A549 (cell line): ENCODE data around the gene CPZ. TPM values are rescaled to one million over a fixed set of nuclear protein-coding genes. Genes with fewer than 3 reads are reported as not detected.

Experiments used
- ATAC-seq, 2 experiments: fragments of 200-7000 bp in 1 of 2; fragments of >200 bp in 1 of 2; cut with Nextera tagmentation in 1 of 2; cut with Tn5 transposase in 1 of 2; 3 replicates each; pipeline versions ENCODE4 v1.8.0 to v1.9.1; 2018 to 2020; ENCODE audit warnings: mild to moderate bottlenecking in 1 of 2, moderate library complexity in 1 of 2
- CTCF ChIA-PET: fragments of 300-600 bp; sonication (Branson Sonifier 250); formaldehyde crosslinking; extraction: SDS; loops from one replicate; lab custom pipeline; 2021; ENCODE audit warnings: antibody characterized with exemption, inconsistent platforms; lab: Yijun Ruan, JAX
- POLR2A ChIA-PET: fragments of 350-600 bp; formaldehyde crosslinking; extraction: SDS; loops from one replicate; lab custom pipeline; 2021; ENCODE audit warnings: antibody characterized with exemption, inconsistent platforms; lab: Yijun Ruan, JAX
- DNase-seq, 2 experiments: peaks; one replicate each; pipeline versions ENCODE4 v3.0.0 to v3.0.0-alpha.2; 2011 to 2016; ENCODE audit warnings: low read depth in 1 of 2, low spot score in 1 of 2
- FAIRE-seq: peaks from 2 replicates; lab custom pipeline; 2011; peaks lifted over from hg19 to GRCh38; lab: Jason Lieb, UNC
- H3K27ac ChIP-seq, 2 experiments: fragments of >200 bp; sonication (Bioruptor Twin); formaldehyde crosslinking; 3 replicates each; pipeline ENCODE4 v1.5.1; 2016 to 2017
- H3K4me1 ChIP-seq: fragments of >200 bp; sonication (Bioruptor Twin); formaldehyde crosslinking; 3 replicates; pipeline ENCODE4 v1.6.1; 2016
- H3K4me2 ChIP-seq: fragments of >200 bp; sonication (Bioruptor Twin); formaldehyde crosslinking; 3 replicates; pipeline ENCODE4 v1.6.1; 2016
- H3K4me3 ChIP-seq: fragments of >200 bp; sonication (Bioruptor Twin); formaldehyde crosslinking; 3 replicates; pipeline ENCODE4 v1.5.1; 2016
- H3K9me3 ChIP-seq: fragments of >200 bp; sonication (Bioruptor Twin); formaldehyde crosslinking; 3 replicates; pipeline ENCODE4 v1.6.1; 2016
- BHLHE40 ChIP-seq: IDR thresholded peaks from 2 replicates; pipeline ENCODE4 v1.6.1; 2012; ENCODE audit warnings: low read depth, low read length, inconsistent platforms
- CBX2 ChIP-seq: fragments of 200-600 bp; sonication (generic); IDR thresholded peaks from 2 replicates; pipeline ENCODE4 v1.6.1; 2016; ENCODE audit warnings: low read depth, mild to moderate bottlenecking, borderline replicate concordance
- EHMT2 ChIP-seq: fragments of 200-600 bp; sonication (generic); IDR thresholded peaks from 2 replicates; pipeline ENCODE4 v1.6.1; 2016; ENCODE audit warnings: antibody characterized with exemption, low read depth, mild to moderate bottlenecking, moderate library complexity
- FOSL2 ChIP-seq, 2 experiments: fragments of 450-650 bp in 1 of 2; fragments of >200 bp in 1 of 2; sonication (Bioruptor Twin) in 1 of 2; formaldehyde crosslinking; IDR thresholded peaks; 2 replicates each; pipeline versions ENCODE4 v1.5.0 to v1.6.1; 2016 to 2020; ENCODE audit warnings: mild to moderate bottlenecking in 1 of 2, moderate library complexity in 1 of 2
- FOXS1 ChIP-seq: fragments of 250-450 bp; sonication (Bioruptor Pico); IDR thresholded peaks from 2 replicates; pipeline ENCODE4 v1.5.0; 2020; ENCODE audit warnings: mild to moderate bottlenecking, moderate library complexity
- HDAC2 ChIP-seq: fragments of 200-600 bp; sonication (generic); IDR thresholded peaks from 2 replicates; pipeline ENCODE4 v1.6.1; 2016
- HOXA7 ChIP-seq: fragments of 250-450 bp; sonication (Bioruptor Pico); IDR thresholded peaks from 2 replicates; pipeline ENCODE4 v1.5.0; 2020; ENCODE audit warnings: mild to moderate bottlenecking, moderate library complexity
- HOXB13 ChIP-seq: fragments of 250-450 bp; sonication (Bioruptor Pico); IDR thresholded peaks from 2 replicates; pipeline ENCODE4 v1.5.0; 2020; ENCODE audit warnings: low read depth, mild to moderate bottlenecking, moderate library complexity
- HOXB5 ChIP-seq: fragments of 250-450 bp; sonication (Bioruptor Pico); IDR thresholded peaks from 2 replicates; pipeline ENCODE4 v1.5.0; 2020; ENCODE audit warnings: mild to moderate bottlenecking, moderate library complexity
- JUN ChIP-seq, 2 experiments: fragments of >200 bp; sonication (Bioruptor Twin); formaldehyde crosslinking; IDR thresholded peaks; 2 replicates in 1 of 2; 3 replicates in 1 of 2; pipeline ENCODE4 v1.6.1; 2016 to 2017
- MAFK ChIP-seq: fragments of 450-650 bp; IDR thresholded peaks from 2 replicates; pipeline ENCODE4 v1.6.1; 2014; ENCODE audit not compliant: partially characterized antibody
- MAZ ChIP-seq: fragments of 150-350 bp; IDR thresholded peaks from 2 replicates; pipeline ENCODE4 v1.6.1; 2014; ENCODE audit warnings: antibody characterized with exemption, low read depth, low read length, borderline replicate concordance
- MYC ChIP-seq: IDR thresholded peaks from 2 replicates; pipeline ENCODE4 v1.6.1; 2012; ENCODE audit warnings: mild to moderate bottlenecking, inconsistent platforms, low read length, improper control_type of control experiment, borderline replicate concordance
- NFE2L2 ChIP-seq: fragments of 150-350 bp; conservative IDR thresholded peaks from 2 replicates; pipeline ENCODE4 v1.6.1; 2014; ENCODE audit warnings: low read length
- PHF8 ChIP-seq: fragments of 200-600 bp; sonication (generic); IDR thresholded peaks from 2 replicates; pipeline ENCODE4 v1.6.1; 2016; ENCODE audit warnings: low read depth, mild to moderate bottlenecking, antibody characterized with exemption, moderate library complexity, borderline replicate concordance
- POLR2A ChIP-seq: IDR thresholded peaks from 2 replicates; pipeline ENCODE4 v1.6.1; 2012; ENCODE audit warnings: mild to moderate bottlenecking, low read length
- POLR2AphosphoS2 ChIP-seq: conservative IDR thresholded peaks from 2 replicates; pipeline ENCODE4 v1.6.1; 2012; ENCODE audit warnings: low read length, improper control_type of control experiment, inconsistent platforms
- RCOR1 ChIP-seq: fragments of 150-350 bp; IDR thresholded peaks from 2 replicates; pipeline ENCODE4 v1.6.1; 2014; ENCODE audit warnings: antibody characterized with exemption, low read length, low read depth
- REST ChIP-seq: fragments of 200-600 bp; sonication (generic); IDR thresholded peaks from 2 replicates; pipeline ENCODE4 v1.6.1; 2016; ENCODE audit warnings: antibody characterized with exemption, mild to moderate bottlenecking, moderate library complexity
- RFX5 ChIP-seq: fragments of 450-650 bp; IDR thresholded peaks from 2 replicates; pipeline ENCODE4 v1.7.1; 2014; ENCODE audit warnings: antibody characterized with exemption, mild to moderate bottlenecking, moderate library complexity
- RNF2 ChIP-seq: fragments of 200-600 bp; sonication (generic); IDR thresholded peaks from 2 replicates; pipeline ENCODE4 v1.6.1; 2016; ENCODE audit warnings: low read depth, mild to moderate bottlenecking, antibody characterized with exemption, moderate library complexity, borderline replicate concordance
- SMC3 ChIP-seq: fragments of >200 bp; sonication (Bioruptor Twin); formaldehyde crosslinking; IDR thresholded peaks from 3 replicates; pipeline ENCODE4 v1.6.1; 2018; ENCODE audit warnings: inconsistent platforms
- SREBF2 ChIP-seq: fragments of 450-650 bp; IDR thresholded peaks from 2 replicates; pipeline ENCODE4 v1.6.1; 2014; ENCODE audit warnings: mild to moderate bottlenecking, moderate library complexity
- ZC3H11A ChIP-seq: fragments of 450-650 bp; IDR thresholded peaks from 2 replicates; pipeline ENCODE4 v1.6.1; 2014; ENCODE audit warnings: antibody characterized with exemption, mild to moderate bottlenecking
- ZNF302 ChIP-seq: fragments of 250-450 bp; sonication (Bioruptor Pico); IDR thresholded peaks from 2 replicates; pipeline ENCODE4 v1.9.0; 2021; ENCODE audit warnings: inconsistent platforms, mild to moderate bottlenecking, moderate library complexity
- ZSCAN20 ChIP-seq: fragments of 250-450 bp; sonication (Bioruptor Pico); IDR thresholded peaks from 2 replicates; pipeline ENCODE4 v1.8.0; 2022; ENCODE audit warnings: mild to moderate bottlenecking, moderate library complexity
- WGBS: methylation state at CpG from one replicate; pipeline ENCODE4 v1.1.6; 2017; ENCODE audit errors: missing lambda C conversion rate; 5-methylcytosine and 5-hydroxymethylcytosine counted together
- polyA plus RNA-seq, 4 experiments: library from polyadenylated mRNA; depleted of rRNA in 3 of 4; stranded (reverse); fragments of >200 nt; fragmentation: RNase III in 1 of 4; extraction: RNeasy Plus Mini Kit Qiagen cat#74134 plus additional on column Dnase treatment in 1 of 4; gene quantifications; 2 replicates in 3 of 4; 3 replicates in 1 of 4; pipeline ENCODE4 v1.2.3, GENCODE V29; 2011 to 2017
- TF ChIP-seq, protein P1 (sequence below): IDR thresholded peaks from 2 replicates; pipeline ENCODE4 v1.6.1; 2012; ENCODE audit warnings: low read depth, borderline replicate concordance
- TF ChIP-seq, protein P2 (sequence below): fragments of 250-450 bp; sonication (Bioruptor Pico); IDR thresholded peaks from 2 replicates; pipeline ENCODE4 v1.5.0; 2021; ENCODE audit warnings: mild to moderate bottlenecking, moderate library complexity, borderline replicate concordance
- TF ChIP-seq, protein P3 (sequence below): fragments of 150-350 bp; IDR thresholded peaks from 2 replicates; pipeline ENCODE4 v1.6.1; 2014; ENCODE audit warnings: low read depth, mild to moderate bottlenecking, low read length

Gene CPZ
- polyA plus RNA-seq, 2 of the 4 experiments (the other 2 are of a cell fraction), result 0.09 to 0.21 TPM

- TF ChIP-seq, protein P1, sequence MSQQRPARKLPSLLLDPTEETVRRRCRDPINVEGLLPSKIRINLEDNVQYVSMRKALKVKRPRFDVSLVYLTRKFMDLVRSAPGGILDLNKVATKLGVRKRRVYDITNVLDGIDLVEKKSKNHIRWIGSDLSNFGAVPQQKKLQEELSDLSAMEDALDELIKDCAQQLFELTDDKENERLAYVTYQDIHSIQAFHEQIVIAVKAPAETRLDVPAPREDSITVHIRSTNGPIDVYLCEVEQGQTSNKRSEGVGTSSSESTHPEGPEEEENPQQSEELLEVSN, result no peak
- TF ChIP-seq NFE2L2 (no peak), PHF8 (no peak), ZNF302 (CRISPR knock-in tag) (no peak), POLR2A (no peak), ZC3H11A (no peak), JUN (IDR thresholded peaks at IDR 0.05) (no peak), MAFK (no peak), RFX5 (no peak), ZSCAN20 (CRISPR knock-in tag) (no peak), SMC3 (no peak), RNF2 (no peak), POLR2AphosphoS2 (no peak), HOXA7 (CRISPR knock-in tag) (no peak), EHMT2 (no peak), REST (no peak), RCOR1 (no peak), MYC (no peak)
- TF ChIP-seq, protein P2, sequence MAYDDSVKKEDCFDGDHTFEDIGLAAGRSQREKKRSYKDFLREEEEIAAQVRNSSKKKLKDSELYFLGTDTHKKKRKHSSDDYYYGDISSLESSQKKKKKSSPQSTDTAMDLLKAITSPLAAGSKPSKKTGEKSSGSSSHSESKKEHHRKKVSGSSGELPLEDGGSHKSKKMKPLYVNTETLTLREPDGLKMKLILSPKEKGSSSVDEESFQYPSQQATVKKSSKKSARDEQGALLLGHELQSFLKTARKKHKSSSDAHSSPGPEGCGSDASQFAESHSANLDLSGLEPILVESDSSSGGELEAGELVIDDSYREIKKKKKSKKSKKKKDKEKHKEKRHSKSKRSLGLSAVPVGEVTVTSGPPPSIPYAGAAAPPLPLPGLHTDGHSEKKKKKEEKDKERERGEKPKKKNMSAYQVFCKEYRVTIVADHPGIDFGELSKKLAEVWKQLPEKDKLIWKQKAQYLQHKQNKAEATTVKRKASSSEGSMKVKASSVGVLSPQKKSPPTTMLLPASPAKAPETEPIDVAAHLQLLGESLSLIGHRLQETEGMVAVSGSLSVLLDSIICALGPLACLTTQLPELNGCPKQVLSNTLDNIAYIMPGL (CRISPR knock-in tag), result no peak
- TF ChIP-seq, protein P3, sequence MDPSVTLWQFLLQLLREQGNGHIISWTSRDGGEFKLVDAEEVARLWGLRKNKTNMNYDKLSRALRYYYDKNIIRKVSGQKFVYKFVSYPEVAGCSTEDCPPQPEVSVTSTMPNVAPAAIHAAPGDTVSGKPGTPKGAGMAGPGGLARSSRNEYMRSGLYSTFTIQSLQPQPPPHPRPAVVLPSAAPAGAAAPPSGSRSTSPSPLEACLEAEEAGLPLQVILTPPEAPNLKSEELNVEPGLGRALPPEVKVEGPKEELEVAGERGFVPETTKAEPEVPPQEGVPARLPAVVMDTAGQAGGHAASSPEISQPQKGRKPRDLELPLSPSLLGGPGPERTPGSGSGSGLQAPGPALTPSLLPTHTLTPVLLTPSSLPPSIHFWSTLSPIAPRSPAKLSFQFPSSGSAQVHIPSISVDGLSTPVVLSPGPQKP, result no peak
- Histone ChIP-seq H3K4me1 (no peaks in the 10 kb centered on the region), H3K4me3 (no peak overlapping the region), H3K27ac (no peak overlapping the region), H3K9me3 (no peaks in the 10 kb centered on the region), H3K4me2 (no peak overlapping the region)
- WGBS, result 69% methylated on average over 7 of the region's 9 CpGs
- ChIA-PET POLR2A (interaction anchor here (0.6 kb wide), 1 partner anchor 20 kb away, joined by 3 read pairs; no protein-coding TSS in a partner anchor), CTCF (interaction anchor here (2.2 to 3.7 kb wide), 2 partner anchors 10 to 128 kb away, joined by 13 to 27 read pairs; no protein-coding TSS in a partner anchor)
- ATAC-seq (no peak), FAIRE-seq (no peak), DNase-seq (no peak)
Measured at GRCh38 chr4:8596891-8597290, 4.3 kb downstream of the CPZ start.

DNA sequence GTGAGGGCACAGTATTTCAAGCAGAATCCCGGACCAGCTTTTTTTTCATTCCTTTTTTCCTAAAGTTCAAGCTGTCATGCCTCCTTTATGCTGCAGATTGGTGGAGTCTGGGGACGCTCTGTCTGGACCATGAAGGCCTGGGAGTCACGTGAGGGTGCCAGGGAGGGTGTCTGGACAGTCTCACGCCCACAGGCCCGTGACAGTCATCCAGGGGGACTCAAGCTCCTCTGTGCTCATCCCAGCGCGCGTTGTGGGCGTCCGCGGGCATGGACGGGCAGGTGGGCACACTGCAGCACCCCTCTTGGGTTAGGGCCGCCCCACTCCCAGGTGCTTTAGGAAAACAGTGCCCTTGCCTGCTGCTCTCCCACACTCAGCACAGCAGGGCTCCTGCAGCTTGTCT lies 4.8 kb downstream of the CPZ start:
- CTCF ChIA-PET, result interaction anchor here (2.2 to 3.7 kb wide), 2 partner anchors 10 to 128 kb away, joined by 13 to 27 read pairs; no protein-coding TSS in a partner anchor
- Histone ChIP-seq H3K9me3 (no peaks in the 10 kb centered on the region), H3K4me1 (no peaks in the 10 kb centered on the region), H3K4me2 (no peak overlapping the region), H3K27ac (no peak overlapping the region), H3K4me3 (no peak overlapping the region)
- 40% methylated on average over 3 of the region's 13 CpGs for WGBS
- ATAC-seq (no peak), DNase-seq (no peak), FAIRE-seq (no peak)
- POLR2A ChIA-PET, result no interaction called here
- no peak for TF ChIP-seq MAZ
- no peak for TF ChIP-seq REST
- no peak for TF ChIP-seq BHLHE40
- no peak for TF ChIP-seq HOXB13
- no peak for TF ChIP-seq SREBF2
- no peak for TF ChIP-seq FOSL2 (IDR thresholded peaks at IDR 0.05)
- TF ChIP-seq FOSL2 (CRISPR knock-in tag; IDR thresholded peaks at IDR 0.05), result no peak
- TF ChIP-seq FOXS1 (CRISPR knock-in tag), result no peak
- TF ChIP-seq HDAC2, result no peak
- TF ChIP-seq CBX2, result no peak
- TF ChIP-seq HOXB5 (CRISPR knock-in tag), result no peak
